ENCODE results near the gene MRPL10.

Gene MRPL10

DNA sequence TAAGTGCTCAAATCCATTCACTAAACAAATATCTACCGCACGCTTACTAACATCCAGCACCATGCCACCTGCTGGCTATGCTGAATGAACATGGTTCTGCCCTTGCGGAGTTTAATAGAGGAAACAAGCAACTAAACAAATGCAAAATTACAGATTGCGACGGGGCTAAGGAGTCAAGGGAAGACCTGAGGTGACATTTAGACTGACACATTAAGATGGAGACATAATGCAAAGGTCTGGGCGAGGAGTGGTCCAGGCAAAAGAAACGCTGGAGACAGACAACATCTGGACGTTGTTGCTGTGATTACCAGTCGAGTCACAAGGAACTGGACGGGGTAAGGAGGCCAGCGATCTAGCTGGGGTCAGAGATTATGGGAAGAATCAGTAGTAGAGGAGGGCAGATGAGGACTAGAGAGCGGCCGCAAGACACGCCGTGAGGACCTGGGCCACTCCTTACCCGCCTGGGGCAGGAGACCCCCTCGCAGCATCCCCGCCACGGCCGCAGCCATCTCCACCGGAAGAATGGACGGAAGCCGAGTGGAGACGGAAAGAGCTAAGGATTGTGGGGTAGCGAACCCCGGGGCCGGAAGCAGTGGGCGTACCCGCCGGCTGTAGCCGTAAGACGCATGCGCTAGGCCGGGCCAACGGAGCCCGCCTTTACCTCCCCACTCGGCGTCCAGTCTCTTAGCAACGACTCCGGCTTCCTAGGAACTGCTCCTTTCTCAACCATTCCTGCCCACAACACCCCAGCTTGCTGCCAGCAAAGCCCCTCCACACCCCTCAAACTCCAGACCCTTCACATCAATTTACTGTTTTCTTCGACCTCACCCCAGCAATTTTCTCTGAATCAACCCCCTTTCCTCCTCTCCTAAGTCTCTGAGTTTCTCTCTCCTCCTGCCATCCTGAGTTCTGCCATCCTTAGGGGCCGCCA is at the start of gene MRPL10, which contains the start of gene LRRC46:
Gene MRPL10, minus strand, starts transcription at position 539 of the 931 bp plus-strand sequence. Its CDS starts 30 bp downstream, at position 509.
Gene LRRC46, plus strand, starts transcription at position 668 of the 931 bp plus-strand sequence. CDS start 320 bp downstream, outside the sequence.
- peak; percentile 95 for DNase-seq

- no peak for DNase-seq
Measured at GRCh38 chr17:47879776-47880454, 48.6 kb upstream of the MRPL10 start.

- no peak for DNase-seq
Measured at GRCh38 chr17:47879028-47879585, 47.8 kb upstream of the MRPL10 start.

DNA sequence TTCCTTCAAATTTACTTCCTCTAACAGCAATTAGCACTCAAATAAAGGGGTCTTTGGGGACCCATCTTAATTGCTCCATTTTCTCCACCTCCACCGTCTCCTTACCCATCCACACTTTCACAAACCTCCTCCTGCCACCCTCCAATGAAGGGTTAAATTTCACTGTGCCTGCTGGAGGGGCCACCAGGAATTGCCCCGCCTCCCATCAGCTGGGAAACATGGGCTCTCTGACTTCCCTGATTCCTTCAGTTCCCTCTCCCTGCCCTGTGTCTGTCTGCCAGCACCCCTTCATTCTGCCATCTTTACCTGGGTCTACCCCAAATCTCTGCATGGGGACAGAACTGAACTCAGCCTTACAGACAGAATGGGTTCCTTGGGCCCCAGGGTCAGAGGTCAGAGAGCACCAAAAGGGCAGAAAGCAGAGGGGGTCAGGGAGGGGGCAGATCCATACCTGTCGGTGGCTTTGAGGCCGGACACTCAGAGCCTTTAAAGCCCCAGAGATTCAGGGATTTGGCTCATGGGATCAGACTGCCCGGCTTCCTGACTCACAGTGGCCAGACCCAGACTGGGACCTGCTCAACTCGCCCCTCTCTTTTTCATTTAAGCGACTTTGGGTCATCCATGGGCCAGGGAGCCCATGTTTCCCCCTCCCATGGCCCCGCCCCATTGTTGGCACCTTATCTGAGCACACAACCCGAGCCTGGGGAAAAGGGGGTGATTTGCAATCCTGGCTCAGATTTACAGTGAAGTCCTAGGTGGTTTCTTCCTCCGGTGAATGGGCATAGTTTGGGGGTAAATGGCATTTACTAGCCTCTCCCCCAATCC is 47.1 kb upstream of the MRPL10 start:
- no peak for DNase-seq

GRCh38 chr17:47877368-47878034 is 46.2 kb upstream of the MRPL10 start:
- no peak for DNase-seq

DNA sequence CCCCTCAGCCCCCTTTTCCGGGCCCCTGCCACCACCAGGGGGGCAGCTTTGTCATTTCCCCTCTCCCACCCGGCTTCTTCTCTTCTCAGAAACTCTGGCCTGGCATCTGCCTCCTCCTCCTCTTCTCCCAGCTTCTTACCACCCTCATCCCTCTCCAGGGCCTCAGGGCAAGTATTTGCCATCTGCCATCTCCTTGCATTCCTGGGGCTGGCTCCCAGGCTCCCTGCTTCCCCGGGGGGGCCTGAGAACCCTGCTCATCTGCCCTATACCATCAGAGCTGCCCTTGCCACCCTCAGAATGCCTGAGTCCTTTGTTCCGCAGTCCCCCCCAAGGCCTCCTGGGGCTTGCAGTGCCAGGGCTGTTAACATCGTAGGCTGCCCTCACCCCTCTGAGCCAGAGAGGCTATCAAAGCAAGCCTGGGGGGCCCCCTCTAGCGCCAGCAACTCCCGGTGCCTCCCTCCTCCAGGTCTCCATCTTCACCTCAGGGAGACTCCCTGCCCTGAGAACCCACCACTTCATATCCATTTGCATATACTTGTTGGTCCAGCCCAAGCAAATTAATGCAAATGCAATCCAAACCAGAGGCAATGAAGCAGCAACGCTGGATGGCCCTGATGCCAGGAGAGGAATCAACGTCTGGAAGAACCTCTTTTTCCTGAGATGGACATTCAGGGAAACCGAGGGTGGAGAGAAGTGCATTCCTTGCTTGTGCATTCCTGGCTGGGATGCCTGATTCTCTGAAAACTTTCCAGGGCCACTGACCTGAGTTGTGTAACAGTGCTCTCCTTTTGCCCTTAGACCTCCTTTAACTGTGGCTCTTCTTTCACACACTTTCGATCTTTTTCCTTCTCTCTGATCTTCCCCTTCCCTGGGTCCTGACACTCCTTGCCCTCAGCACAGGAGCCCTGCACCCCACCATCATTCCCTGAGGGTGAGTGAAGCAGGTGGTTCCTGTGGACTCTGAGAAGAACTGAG is 44.0 kb upstream of the MRPL10 start:
- DNase-seq, result no peak

DNA sequence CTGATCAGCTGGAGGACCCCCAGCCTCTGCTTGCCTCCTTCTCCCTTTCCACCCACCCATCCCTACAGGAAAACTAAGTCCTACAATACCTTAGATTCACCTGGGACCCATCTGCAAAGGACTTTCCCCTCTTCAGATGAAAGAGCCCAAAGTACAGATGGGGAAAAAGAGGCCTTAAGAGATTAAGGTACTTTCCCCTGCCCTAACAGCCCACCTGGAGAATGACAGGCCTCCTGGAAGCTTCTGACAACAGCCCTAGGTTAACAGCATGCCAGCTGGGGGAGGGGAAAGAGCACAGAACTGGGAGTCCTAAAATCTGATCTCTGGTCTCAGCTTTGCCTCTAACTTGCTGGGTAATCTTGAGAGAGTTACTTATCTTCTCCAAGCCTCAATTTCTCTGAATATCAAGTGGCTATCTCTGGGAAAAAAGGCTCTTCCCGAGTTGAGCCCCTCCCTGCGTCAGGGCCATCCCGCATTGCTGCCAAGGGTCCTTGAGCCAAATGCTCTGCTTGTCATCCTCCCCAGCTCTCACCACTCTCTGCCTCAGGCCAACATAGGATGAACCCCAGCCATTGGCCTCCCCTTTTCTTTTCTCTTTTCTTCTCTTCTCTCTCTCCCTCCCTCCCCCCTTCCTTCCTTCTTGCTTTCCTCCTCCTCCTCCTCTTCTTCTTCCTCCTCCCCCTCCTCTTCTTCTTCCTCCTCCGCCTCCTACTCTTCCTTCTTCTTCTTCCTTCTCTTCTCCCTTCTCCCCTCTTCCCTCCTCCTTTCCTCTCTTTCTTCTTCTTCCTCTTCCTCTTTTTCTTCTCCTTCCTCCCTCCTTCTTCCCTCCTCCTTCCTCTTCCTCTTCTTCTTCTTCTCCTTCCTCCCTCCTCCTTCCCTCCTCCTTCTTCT is 42.1 kb upstream of the MRPL10 start:
- DNase-seq, result no peak

- no peak for DNase-seq
Measured at GRCh38 chr17:47872651-47873161, 41.4 kb upstream of the MRPL10 start.

GRCh38 chr17:47872019-47872650 is 40.8 kb upstream of the MRPL10 start:
- peak; percentile 27 for DNase-seq

DNA sequence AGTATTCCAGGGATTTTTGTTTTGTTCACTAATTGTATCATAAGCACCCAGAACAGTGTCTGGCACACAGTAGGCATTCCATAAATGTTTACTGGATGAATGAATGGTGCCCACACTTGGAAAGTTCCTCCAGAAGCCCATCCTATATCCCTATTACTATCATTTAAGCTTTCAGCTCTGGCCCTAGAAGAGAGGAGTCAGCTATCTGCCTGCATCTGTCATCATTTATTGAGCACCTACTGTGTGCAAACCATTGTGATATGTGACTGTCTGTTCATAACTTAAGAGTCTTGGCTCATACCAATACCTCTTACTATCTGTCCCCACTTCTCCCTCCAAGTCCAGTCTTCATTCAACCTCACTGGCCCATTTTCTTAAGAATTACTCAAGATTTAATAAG is 39.7 kb upstream of the MRPL10 start:
- no peak for DNase-seq

DNA sequence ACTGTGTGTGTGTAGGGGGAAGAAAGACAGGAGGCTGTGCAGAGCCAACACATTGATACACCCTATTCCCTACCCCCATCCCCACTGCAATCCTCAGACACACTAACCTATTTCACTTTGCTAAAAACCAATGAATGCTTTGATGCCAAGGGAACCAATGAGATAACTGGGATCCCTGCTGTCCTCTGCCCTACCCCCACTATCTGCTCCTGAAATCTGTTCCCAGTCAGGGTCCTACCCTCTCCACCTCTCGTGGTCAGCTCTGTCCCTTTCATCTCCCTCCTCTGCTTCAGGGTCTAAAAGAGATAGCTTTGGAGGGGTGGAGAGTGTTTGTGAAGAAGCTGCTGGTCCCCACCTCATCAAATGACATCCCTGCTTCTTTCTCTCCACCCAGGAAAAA is 38.7 kb upstream of the MRPL10 start:
- no peak for DNase-seq

DNA sequence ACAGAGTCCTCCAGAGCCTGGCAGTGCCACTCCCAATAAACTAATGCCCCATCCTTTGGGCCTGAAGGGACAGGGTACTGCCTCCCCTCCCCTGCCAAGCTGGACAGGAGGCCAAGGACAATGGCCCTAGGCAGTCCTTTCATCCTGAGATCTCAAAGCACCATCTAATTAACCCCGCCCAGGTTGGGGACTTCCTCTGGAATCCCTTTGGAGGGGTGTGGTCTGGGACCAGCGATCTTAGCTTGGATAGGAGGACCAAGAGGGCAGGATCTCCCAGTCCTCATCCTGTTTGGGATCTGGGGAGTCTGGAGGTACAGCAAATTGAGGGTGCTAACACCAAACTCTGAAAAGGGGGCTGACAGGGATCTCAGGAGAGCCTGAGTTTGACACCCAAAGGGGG is 37.8 kb upstream of the MRPL10 start:
- no peak for DNase-seq

DNA sequence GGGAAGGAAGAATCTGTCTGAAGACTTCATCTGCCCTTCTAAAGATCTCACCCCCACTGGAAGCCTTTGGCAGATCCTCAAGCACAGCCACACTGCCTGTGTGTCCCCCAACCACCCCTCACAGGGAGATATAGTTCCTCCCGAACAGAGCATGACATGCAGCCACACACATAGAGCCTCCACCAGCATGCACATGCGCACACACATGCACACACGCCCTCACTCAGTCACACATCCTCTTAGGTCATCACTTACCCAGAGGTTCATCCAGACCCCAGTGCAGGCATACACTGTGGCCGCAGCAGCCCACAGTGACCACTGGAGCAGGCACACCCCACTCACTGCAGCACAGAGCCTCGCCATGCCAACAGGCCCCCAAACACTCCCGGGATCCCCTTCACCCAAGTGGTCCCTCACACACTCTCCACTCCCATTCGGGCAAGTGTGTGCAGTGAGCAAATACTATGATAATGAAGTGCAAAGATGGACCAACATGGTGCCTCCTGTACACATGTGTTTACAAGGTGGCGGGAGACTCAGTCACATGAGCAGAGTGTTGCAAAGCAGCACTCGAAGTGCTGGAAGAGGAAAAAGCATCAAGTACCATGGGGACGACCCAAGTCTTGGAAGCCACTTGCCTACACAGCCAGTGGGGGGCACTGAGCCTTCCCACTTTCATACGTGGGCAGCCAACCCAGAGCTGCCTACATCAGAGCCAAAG is 36.6 kb upstream of the MRPL10 start:
- DNase-seq, result no peak

DNA sequence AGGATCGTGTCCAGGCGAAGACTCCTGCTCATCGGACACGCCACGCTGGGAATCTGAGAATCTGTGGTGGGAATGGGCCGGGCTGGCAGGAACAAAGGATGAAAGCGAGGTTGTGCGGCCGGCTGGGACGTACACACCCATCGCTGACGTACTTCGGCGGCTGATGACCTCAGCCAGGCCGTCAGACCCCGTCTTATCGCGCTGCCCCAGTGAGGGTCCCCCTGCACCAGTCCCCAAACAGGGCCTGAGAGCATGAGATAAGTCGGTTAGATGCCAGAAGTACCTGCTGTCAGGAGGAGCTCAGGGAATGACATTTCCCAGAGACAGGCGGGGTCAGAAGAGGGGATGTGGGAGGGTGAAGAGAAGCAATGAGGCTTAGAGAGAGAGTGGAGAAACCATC is 35.6 kb upstream of the MRPL10 start:
- no peak for DNase-seq

DNA sequence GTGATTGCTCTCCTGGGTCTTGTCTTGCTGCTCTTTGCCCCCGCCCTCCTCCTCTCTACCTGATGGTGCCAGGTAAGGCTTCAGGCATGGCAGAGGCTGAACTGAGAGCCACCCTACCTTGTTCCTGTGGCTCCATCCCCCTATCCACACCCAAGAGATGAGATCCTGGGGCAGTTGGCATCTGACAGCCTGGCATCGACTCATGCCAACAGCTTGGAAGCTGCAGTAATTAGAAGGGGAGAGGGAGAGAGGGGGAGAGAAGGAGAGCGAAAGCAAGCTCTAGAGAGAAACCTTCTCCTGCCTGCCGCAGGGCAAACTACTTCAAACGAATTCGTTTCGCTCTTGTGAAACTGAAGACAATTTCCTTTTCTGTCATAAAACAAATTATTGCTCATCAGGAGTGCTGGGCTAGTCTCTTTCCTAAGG is 33.5 kb upstream of the MRPL10 start:
- peak; percentile 23 for DNase-seq

- DNase-seq, result no peak
Measured at GRCh38 chr17:47862621-47863440, 31.5 kb upstream of the MRPL10 start.

GRCh38 chr17:47860386-47860785 is 29.0 kb upstream of the MRPL10 start:
- DNase-seq, result no peak
